GM19463 (cell line): ENCODE measurements around the gene SIK3.
"Not testable (repeated sequence)": the region's sequence is repeated elsewhere in the genome, so short reads cannot be mapped to it uniquely, and the experiment has no call there.

ENCODE experiments used
- ATAC-seq: cut with Tn5 transposase; IDR thresholded peaks from one replicate; pipeline ENCODE4 v1.9.1; 2021; ENCODE audit warnings: mild to moderate bottlenecking, moderate library complexity; ENCODE audit not compliant: unreplicated experiment

The SIK3 gene

GRCh38 chr11:116807601-116808261 lies 290.5 kb downstream of the SIK3 start:
- no peak for ATAC-seq

DNA sequence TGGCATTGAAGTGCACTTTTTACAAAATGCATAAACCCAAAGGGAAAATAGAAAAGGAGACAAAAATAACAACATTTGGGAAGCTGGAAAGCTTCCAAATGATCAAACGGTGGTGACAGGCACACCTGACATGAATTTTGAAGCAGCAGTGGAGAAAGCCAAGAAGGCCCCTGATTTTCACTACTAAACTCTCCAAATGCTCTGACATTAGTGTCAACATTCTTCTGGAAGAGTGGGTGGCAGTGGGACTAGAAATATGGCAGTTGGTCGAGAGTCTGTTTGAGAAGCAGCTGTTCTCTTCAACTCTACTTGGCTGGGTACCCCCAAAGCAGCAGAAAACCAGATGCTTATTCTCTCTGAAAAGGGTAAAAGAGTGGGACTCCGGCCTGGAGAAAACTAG lies 294.2 kb downstream of the SIK3 start:
- no peak for ATAC-seq

DNA sequence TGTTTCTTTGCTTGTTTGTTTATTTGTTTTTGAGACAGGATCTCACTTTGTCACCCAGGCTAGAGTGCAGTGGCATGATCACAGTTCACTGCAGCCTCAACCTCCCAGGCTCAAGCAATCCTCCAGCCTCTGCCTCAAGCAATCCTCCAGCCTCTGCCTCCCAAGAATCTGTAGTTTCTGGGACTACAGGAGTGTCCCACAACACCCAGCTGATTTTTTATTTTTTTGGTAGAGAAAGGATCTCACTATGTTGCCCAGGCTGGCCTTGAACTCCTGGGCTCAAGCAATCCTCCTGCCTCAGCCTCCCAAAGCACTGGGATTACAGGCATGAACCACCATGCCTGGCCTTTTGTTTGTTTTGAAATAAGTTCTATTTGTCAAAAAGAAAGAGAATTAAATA lies 296.6 kb downstream of the SIK3 start:
- not testable (repeated sequence) for ATAC-seq

- no peak for ATAC-seq
Measured at GRCh38 chr11:116800610-116801009, 297.6 kb downstream of the SIK3 start.

DNA sequence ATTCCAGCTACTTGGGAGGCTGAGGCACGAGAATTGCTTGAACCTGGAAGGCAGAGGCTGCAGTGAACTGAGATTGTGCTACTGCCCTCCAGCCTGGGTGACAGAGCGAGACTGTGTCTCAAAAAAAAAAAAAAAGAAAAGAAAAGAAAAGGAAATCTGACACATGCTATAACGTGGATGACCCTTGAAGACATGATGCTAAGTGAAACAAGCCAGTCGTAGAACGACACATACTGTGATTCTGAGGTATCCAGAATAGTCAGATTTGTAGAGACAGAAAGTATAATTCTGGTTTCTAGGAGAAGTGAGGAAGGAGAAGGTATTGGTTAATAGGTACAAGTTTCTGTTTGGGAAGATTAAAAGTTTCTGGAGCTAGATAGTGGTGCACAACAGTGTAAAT lies 299.9 kb downstream of the SIK3 start:
- no peak for ATAC-seq

DNA sequence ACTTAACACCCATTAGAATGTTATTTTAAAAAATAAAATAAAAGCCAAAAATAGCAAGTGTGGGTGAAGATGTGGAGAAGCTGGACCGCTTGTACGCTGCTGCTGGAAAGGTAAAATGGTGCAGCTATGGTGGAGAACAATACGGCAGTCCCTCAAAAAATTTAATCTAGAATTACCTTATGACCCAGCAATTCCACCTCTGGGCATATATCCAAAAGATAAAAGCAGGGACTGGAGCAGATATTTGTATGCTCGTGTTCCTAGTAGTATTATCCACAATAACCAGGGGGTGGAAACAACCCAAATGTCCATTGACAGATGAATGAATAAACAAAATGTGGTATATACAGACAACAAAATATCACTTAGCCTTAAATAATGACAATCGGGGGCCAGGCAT lies 300.4 kb downstream of the SIK3 start:
- ATAC-seq, result no peak

DNA sequence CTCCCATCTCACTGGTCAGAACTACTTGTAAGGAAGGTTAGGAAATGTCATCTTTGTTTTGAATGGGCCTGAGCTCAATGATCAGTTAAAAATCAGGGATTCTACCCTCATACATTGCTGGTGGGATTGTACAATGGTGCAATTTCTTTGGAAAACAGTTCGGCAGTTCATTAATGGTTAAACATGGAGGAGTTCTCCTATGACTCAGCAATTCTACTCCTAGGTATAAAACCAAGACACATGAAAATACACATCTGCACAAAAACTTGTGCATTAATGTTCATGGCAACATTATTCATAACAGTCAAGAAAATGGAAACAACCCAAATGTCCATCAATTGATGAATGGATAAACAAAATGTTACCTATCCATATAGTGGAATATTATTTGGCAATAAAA lies 301.7 kb downstream of the SIK3 start:
- no peak for ATAC-seq

GRCh38 chr11:116794851-116795250 lies 303.4 kb downstream of the SIK3 start:
- ATAC-seq, result no peak

DNA sequence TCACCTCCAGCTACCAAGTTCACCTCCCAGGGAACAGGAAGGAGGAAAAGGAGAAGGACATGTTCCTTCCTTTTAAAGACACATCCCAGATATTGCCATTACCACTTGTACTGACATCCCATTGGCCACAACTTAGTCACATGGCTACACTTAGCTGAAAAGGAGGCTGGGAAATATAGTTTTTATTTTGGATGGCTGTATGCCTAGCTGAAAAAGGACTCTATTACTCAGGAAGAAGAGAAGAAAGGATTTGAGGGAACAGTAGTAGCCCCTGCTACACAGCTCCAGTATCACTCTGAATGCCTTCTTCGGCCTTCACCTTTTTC lies 304.5 kb downstream of the SIK3 start:
- no peak for ATAC-seq
